ENCODE results near the gene IL27RA. TPM values are rescaled to one million over a fixed set of nuclear protein-coding genes. Genes with fewer than 3 reads are reported as not detected.

IL27RA gene
- 2.6 and 4.3 TPM in 2 replicates for total RNA-seq (2014; rRNA removed; shearing (Covaris generic))
- polyA plus RNA-seq (2015; cell fraction: cytosol; rRNA removed) = 3.9 and 4.2 TPM in 2 replicates
- 0.42 and 1.00 TPM in 2 replicates for polyA plus RNA-seq (2015; cell fraction: nucleus; rRNA removed)

- in situ Hi-C loops (cut with HindIII; ENCODE audit: low pct_unique_long_range_greater_than_20kb, low sequenced_read_pairs) = no loop called here
- DNase-seq (ENCODE audit: low read depth, low spot score) = peak; percentile 53
Measured at GRCh38 chr19:14031719-14032480, at the start of gene IL27RA. TSS of gene IL27RA (plus strand) at chr19:14031762. CDS start at chr19:14031873, 111 bp downstream.

GRCh38 chr19:13981988-13982501 lies 49.5 kb upstream of the IL27RA start:
- DNase-seq (ENCODE audit: low read depth, low spot score) = no peak
- in situ Hi-C loops (cut with HindIII; ENCODE audit: low pct_unique_long_range_greater_than_20kb, low sequenced_read_pairs) = no loop called here

- in situ Hi-C loops (cut with HindIII; ENCODE audit: low pct_unique_long_range_greater_than_20kb, low sequenced_read_pairs) = no loop called here
- no peak for DNase-seq (ENCODE audit: low read depth, low spot score)
Measured at GRCh38 chr19:13982773-13983172, 48.8 kb upstream of the IL27RA start.

- in situ Hi-C loops (cut with HindIII; ENCODE audit: low pct_unique_long_range_greater_than_20kb, low sequenced_read_pairs) = no loop called here
- DNase-seq (ENCODE audit: low read depth, low spot score) = no peak
Measured at GRCh38 chr19:13983213-13983889, 48.2 kb upstream of the IL27RA start.

- in situ Hi-C loops (cut with HindIII; ENCODE audit: low pct_unique_long_range_greater_than_20kb, low sequenced_read_pairs) = no loop called here
Measured at GRCh38 chr19:13984186-13984585, 47.4 kb upstream of the IL27RA start.

GRCh38 chr19:13984875-13985741 lies 46.5 kb upstream of the IL27RA start:
- in situ Hi-C loops (cut with HindIII; ENCODE audit: low pct_unique_long_range_greater_than_20kb, low sequenced_read_pairs) = no loop called here
- no peak for DNase-seq (ENCODE audit: low read depth, low spot score)

More at GRCh38 chr19:13984186-13984585, 47.4 kb upstream of the IL27RA start:
- DNase-seq (ENCODE audit: low read depth, low spot score) = no peak

GRCh38 chr19:13985771-13986347 lies 45.7 kb upstream of the IL27RA start:
- in situ Hi-C loops (cut with HindIII; ENCODE audit: low pct_unique_long_range_greater_than_20kb, low sequenced_read_pairs) = no loop called here

GRCh38 chr19:13986348-13986904 lies 45.1 kb upstream of the IL27RA start:
- in situ Hi-C loops (cut with HindIII; ENCODE audit: low pct_unique_long_range_greater_than_20kb, low sequenced_read_pairs) = no loop called here
- no peak for DNase-seq (ENCODE audit: low read depth, low spot score)

More at GRCh38 chr19:13985771-13986347, 45.7 kb upstream of the IL27RA start:
- no peak for DNase-seq (ENCODE audit: low read depth, low spot score)

GRCh38 chr19:13987101-13987890 lies 44.3 kb upstream of the IL27RA start:
- DNase-seq (ENCODE audit: low read depth, low spot score) = no peak
- in situ Hi-C loops (cut with HindIII; ENCODE audit: low pct_unique_long_range_greater_than_20kb, low sequenced_read_pairs) = no loop called here

- no peak for DNase-seq (ENCODE audit: low read depth, low spot score)
- in situ Hi-C loops (cut with HindIII; ENCODE audit: low pct_unique_long_range_greater_than_20kb, low sequenced_read_pairs) = no loop called here
Measured at GRCh38 chr19:13989487-13989886, 42.1 kb upstream of the IL27RA start.

- no peak for DNase-seq (ENCODE audit: low read depth, low spot score)
- in situ Hi-C loops (cut with HindIII; ENCODE audit: low pct_unique_long_range_greater_than_20kb, low sequenced_read_pairs) = no loop called here
Measured at GRCh38 chr19:13990085-13990484, 41.5 kb upstream of the IL27RA start.

- in situ Hi-C loops (cut with HindIII; ENCODE audit: low pct_unique_long_range_greater_than_20kb, low sequenced_read_pairs) = no loop called here
- DNase-seq (ENCODE audit: low read depth, low spot score) = no peak
Measured at GRCh38 chr19:13992025-13992424, 39.5 kb upstream of the IL27RA start.

GRCh38 chr19:13993590-13994300 lies 37.8 kb upstream of the IL27RA start:
- DNase-seq (ENCODE audit: low read depth, low spot score) = no peak
- in situ Hi-C loops (cut with HindIII; ENCODE audit: low pct_unique_long_range_greater_than_20kb, low sequenced_read_pairs) = no loop called here

GRCh38 chr19:13995017-13995728 lies 36.4 kb upstream of the IL27RA start:
- DNase-seq (ENCODE audit: low read depth, low spot score) = no peak
- in situ Hi-C loops (cut with HindIII; ENCODE audit: low pct_unique_long_range_greater_than_20kb, low sequenced_read_pairs) = no loop called here

Data from SK-MEL-5 (cell line).